ENCODE measurements around the gene STRAP. TPM values are rescaled to one million over a fixed set of nuclear protein-coding genes. Genes with fewer than 3 reads are reported as not detected.

Gene STRAP
- total RNA-seq, 1 donor from 2014 or later: 138 TPM

DNA sequence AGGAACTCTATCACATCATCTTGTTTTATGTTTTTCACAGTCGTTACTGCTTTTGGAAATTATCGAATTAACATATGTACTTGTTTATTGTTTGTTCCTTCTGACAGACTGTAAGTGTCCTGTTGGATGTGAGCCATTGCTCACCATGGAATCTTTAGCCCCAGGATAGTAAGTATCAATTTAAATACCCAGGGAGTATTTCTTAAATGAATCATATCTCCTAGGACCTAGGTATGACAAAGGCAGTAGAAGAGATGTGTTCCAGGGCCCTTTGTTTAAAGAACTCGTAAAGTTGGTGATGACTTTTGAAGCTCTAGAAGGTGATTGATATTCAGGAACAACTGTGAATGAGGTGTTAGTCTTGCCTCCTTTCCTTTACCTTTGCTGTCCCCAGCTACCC, 30.3 kb upstream of the STRAP start:
- DNase-seq (ENCODE audit: low spot score): no peak
- H3K27ac Mint-ChIP-seq (ENCODE audit: unreplicated experiment): no peak overlapping the region
- no peaks in the 10 kb centered on the region for H3K27me3 Mint-ChIP-seq (ENCODE audit: unreplicated experiment)
- no peaks in the 10 kb centered on the region for H3K4me1 Mint-ChIP-seq (ENCODE audit: unreplicated experiment)
- no peaks in the 10 kb centered on the region for H3K36me3 Mint-ChIP-seq (ENCODE audit: low read depth, unreplicated experiment)
- H3K9me3 Mint-ChIP-seq (ENCODE audit: unreplicated experiment): no peaks in the 10 kb centered on the region
- H3K4me3 Mint-ChIP-seq (ENCODE audit: unreplicated experiment): no peak overlapping the region
- TF ChIP-seq, protein P1, sequence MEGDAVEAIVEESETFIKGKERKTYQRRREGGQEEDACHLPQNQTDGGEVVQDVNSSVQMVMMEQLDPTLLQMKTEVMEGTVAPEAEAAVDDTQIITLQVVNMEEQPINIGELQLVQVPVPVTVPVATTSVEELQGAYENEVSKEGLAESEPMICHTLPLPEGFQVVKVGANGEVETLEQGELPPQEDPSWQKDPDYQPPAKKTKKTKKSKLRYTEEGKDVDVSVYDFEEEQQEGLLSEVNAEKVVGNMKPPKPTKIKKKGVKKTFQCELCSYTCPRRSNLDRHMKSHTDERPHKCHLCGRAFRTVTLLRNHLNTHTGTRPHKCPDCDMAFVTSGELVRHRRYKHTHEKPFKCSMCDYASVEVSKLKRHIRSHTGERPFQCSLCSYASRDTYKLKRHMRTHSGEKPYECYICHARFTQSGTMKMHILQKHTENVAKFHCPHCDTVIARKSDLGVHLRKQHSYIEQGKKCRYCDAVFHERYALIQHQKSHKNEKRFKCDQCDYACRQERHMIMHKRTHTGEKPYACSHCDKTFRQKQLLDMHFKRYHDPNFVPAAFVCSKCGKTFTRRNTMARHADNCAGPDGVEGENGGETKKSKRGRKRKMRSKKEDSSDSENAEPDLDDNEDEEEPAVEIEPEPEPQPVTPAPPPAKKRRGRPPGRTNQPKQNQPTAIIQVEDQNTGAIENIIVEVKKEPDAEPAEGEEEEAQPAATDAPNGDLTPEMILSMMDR (IDR thresholded peaks at IDR 0.05; ENCODE audit: unreplicated experiment): no peak

DNA sequence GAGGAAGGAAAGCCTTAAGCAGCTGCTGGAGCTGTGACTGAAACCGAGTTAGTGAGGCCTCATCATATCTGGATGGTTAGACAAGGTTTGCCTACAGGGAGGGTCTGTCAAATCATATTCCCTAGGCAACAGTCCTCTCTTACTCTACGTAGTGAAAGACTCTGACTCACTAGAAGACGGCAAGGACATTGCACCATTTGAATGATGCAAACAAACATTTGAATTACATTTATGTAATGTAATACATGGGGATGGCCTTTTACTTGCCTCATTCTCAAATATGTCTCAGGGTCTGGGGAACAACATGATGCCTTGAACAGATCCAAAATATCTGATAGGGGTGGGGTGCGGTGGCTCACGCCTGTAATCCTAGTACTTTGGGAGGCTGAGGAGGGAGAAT, 29.8 kb upstream of the STRAP start:
- H3K27me3 Mint-ChIP-seq (ENCODE audit: unreplicated experiment): no peaks in the 10 kb centered on the region
- no peaks in the 10 kb centered on the region for H3K9me3 Mint-ChIP-seq (ENCODE audit: unreplicated experiment)
- no peak overlapping the region for H3K4me3 Mint-ChIP-seq (ENCODE audit: unreplicated experiment)
- DNase-seq (ENCODE audit: low spot score): no peak
- TF ChIP-seq, protein P1 (IDR thresholded peaks at IDR 0.05; ENCODE audit: unreplicated experiment): no peak
- no peaks in the 10 kb centered on the region for H3K4me1 Mint-ChIP-seq (ENCODE audit: unreplicated experiment)
- H3K27ac Mint-ChIP-seq (ENCODE audit: unreplicated experiment): no peak overlapping the region
- H3K36me3 Mint-ChIP-seq (ENCODE audit: low read depth, unreplicated experiment): no peaks in the 10 kb centered on the region

DNA sequence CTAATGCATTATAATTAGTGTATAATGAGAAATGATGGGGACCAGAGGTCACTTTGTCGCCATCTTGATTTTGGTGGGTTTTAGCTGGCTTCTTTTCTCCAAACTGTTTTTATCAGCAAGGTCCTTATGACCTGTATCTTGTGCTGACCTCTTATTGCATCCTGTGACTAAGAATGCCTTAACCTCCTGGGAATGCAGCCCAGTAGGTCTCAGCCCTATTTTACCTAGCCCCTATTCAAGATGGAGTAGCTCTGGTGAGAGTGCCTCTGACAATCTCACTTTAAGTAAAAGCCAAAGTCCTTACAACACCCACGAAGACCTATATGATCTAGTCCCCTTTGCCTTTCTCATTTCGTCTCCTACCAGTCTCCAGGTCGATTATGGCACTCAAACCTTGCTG, 28.3 kb upstream of the STRAP start:
- TF ChIP-seq, protein P1 (IDR thresholded peaks at IDR 0.05; ENCODE audit: unreplicated experiment): no peak
- Mint-ChIP-seq H3K4me1 (ENCODE audit: unreplicated experiment) (peaks cover 10% of the 10 kb centered on the region), H3K36me3 (ENCODE audit: low read depth, unreplicated experiment) (no peaks in the 10 kb centered on the region), H3K9me3 (ENCODE audit: unreplicated experiment) (no peaks in the 10 kb centered on the region), H3K27ac (ENCODE audit: unreplicated experiment) (no peak overlapping the region), H3K4me3 (ENCODE audit: unreplicated experiment) (no peak overlapping the region), H3K27me3 (ENCODE audit: unreplicated experiment) (no peaks in the 10 kb centered on the region)
- no peak for DNase-seq (ENCODE audit: low spot score)

DNA sequence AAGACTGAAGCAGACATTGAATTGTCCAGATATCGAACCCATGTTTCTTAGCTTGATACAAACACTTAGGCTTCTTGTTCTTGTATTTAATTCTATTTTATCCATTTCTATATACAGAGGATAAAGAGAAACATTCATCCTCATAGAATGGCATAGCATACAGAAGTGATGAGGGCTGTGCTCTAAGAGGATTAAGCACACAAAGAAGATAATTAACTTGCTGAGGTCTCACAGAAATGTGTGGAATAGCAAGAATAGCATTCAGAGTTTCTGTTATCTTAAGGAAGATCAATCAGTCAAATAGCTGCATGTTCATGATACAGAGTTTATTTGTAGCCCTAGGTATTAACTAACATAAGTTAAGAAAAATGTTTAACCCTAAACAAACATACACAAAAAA, 27.3 kb upstream of the STRAP start:
- TF ChIP-seq, protein P1 (IDR thresholded peaks at IDR 0.05; ENCODE audit: unreplicated experiment): no peak
- Mint-ChIP-seq H3K27me3 (ENCODE audit: unreplicated experiment) (no peaks in the 10 kb centered on the region), H3K27ac (ENCODE audit: unreplicated experiment) (no peak overlapping the region), H3K36me3 (ENCODE audit: low read depth, unreplicated experiment) (no peaks in the 10 kb centered on the region), H3K9me3 (ENCODE audit: unreplicated experiment) (no peaks in the 10 kb centered on the region), H3K4me1 (ENCODE audit: unreplicated experiment) (peaks cover 11% of the 10 kb centered on the region), H3K4me3 (ENCODE audit: unreplicated experiment) (no peak overlapping the region)
- DNase-seq (ENCODE audit: low spot score): no peak

DNA sequence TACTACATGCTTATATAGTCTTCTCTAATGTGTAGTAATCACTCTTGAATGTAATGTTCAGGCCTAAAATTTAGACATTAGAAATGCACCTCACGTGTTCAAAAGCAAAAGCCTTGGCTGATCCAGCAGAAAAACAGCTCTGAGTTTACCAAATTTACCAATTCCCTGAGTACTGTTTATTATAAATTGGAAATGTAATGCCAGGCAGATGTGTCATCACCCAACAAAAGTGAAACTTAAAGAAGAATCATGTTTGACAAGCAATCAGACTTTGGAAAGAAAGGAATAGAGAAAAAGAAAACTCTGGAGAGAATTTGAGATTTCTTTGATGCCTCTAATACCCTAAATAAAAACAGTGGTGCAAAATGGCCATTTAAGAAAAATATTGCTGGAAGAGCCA, 26.5 kb upstream of the STRAP start:
- Mint-ChIP-seq H3K9me3 (ENCODE audit: unreplicated experiment) (no peaks in the 10 kb centered on the region), H3K27ac (ENCODE audit: unreplicated experiment) (no peak overlapping the region), H3K36me3 (ENCODE audit: low read depth, unreplicated experiment) (no peaks in the 10 kb centered on the region), H3K4me1 (ENCODE audit: unreplicated experiment) (peaks cover 11% of the 10 kb centered on the region), H3K27me3 (ENCODE audit: unreplicated experiment) (no peaks in the 10 kb centered on the region), H3K4me3 (ENCODE audit: unreplicated experiment) (no peak overlapping the region)
- TF ChIP-seq, protein P1 (IDR thresholded peaks at IDR 0.05; ENCODE audit: unreplicated experiment): no peak
- DNase-seq (ENCODE audit: low spot score): no peak
